Measurements from ENCODE around the gene ELAVL3.
A peak's percentile ranks its signal among the peaks of the same experiment; 100 is the strongest.
"Not testable (repeated sequence)": the region's sequence is repeated elsewhere in the genome, so short reads cannot be mapped to it uniquely, and the experiment has no call there.

Gene ELAVL3

GRCh38 chr19:11486661-11487503 is 6.0 kb upstream of the ELAVL3 start:
- DNase-seq: no peak

- DNase-seq: no peak
Observed at GRCh38 chr19:11485245-11485837, 4.5 kb upstream of the ELAVL3 start.

- DNase-seq: no peak
Observed at GRCh38 chr19:11483366-11484111, 2.7 kb upstream of the ELAVL3 start.

DNA sequence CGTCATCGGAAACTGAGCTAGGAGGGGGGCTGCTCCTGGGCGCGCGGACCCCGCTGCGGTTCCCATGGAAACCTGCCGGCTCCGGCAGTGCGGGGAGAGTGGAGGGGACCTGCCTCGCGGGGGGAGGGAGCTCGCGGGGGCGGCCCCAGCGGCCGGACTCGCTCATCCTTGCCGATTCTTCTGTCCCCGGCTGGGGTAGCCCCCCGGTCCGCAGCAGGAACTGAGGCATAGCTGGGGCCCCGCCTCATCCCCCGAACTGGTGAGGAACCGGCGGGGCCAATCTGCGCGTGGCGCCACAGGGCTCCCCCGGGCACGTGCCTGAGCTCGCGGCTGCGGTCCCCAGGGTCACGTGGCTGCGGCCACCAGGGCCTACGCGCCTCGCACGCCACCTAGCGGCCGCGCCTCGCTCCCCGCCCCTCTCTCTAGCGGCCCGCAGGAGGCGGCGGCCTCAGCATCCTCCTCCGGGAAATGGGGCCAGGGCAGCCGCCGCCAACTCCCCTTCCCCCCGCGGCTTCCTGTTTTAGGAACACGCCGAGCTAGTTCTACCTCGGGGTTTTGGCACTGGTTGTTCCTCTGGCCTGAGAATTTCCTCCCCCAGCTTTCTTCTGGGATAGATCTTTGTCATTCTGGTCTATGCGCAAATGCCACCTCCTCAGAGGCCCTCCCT is 1.7 kb upstream of the ELAVL3 start:
- DNase-seq: peak; percentile 94

DNA sequence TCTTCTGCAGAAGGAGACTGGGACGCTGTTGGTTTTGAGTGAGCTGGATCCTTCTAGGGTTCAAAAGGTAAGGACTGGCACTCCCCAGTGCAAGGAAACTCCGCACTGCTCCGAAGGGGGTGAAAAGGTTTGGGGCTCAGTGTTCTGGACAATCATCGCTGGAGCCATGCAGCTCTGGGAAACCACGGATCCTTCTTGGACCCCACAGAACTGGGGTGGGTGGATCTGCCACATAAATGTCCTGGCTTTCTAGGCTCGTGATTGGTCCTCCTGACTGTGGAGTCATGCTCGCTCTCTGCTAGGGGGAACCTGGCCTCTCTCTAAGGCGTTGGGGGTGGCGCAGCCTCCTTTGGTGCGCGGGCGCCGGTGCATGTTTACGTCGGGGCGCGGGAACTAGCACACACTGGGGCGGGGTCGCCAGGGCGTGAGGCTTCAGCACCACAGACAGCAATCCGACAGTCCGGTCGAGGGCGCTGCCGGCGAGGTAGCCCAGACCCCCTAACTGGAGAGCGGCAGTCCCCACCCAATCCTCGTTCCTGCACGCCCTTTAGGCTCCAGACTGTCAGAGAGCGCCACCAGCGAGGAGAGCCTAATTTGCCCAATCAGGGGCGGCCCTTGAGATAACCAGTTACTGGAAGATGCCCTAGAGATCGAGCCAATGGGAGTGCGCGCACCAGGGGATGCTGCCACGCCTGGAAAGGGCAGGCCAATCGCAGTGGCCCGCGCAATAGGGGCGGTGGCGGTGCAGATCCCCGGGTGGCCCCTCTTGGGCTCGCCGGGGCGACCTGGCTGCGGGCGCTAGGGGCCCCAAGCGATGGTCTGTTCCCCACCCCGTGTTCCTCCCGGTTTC is 913 bp upstream of the ELAVL3 start:
- peak; percentile 90 for DNase-seq

GRCh38 chr19:11479898-11480714 is 740 bp downstream of the ELAVL3 start:
- no peak for DNase-seq

- DNase-seq: peak; percentile 72
Observed at GRCh38 chr19:11479090-11479897, 1.6 kb downstream of the ELAVL3 start.

- no peak for DNase-seq
Observed at GRCh38 chr19:11478167-11479089, 2.4 kb downstream of the ELAVL3 start.

- DNase-seq: no peak
Observed at GRCh38 chr19:11475861-11476260, 5.0 kb downstream of the ELAVL3 start.

- DNase-seq: not testable (repeated sequence)
Observed at GRCh38 chr19:11475343-11475742, 5.5 kb downstream of the ELAVL3 start.

DNA sequence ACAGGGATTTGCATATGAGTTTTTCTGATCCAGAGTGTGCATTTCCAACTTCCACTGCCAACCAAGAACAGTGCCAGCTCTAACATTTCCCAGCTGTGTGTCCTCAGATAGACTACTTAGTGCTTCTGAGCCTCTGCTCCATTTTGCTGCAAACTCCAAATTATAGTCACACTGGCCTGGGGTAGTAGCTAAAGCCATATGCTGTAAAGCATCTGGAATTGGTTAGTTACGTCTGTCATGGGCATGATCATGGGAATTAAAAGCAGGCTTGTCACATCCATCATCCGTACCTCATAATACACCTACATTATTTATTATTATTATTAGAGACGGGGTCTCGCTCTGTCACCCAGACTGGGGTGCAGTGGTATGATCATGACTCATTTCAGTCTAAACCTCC is 7.1 kb downstream of the ELAVL3 start:
- no peak for DNase-seq

GRCh38 chr19:11468266-11468845 is 12.5 kb downstream of the ELAVL3 start:
- DNase-seq: not testable (repeated sequence)

DNA sequence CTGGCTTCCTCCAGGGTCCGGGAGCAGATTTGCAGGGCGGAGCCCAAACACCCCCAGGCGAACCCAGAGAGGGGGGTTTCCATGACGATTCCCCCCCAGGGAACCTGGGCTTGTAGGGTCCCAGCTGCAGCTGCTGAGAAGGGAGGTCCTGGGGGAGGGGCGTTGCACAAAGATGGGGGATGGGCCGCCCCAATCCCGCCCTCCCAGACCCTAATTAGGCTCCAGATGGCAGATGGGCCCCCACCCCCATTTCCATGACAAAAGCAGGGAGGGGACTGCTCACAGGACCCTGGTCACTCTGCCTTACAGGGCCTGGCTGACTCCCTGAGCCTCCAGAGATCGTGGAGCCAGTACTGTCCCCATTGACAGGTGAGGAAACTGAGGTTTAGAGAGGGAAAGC is 15.2 kb downstream of the ELAVL3 start:
- no peak for DNase-seq

GRCh38 chr19:11464333-11465265 is 16.2 kb downstream of the ELAVL3 start:
- DNase-seq: no peak

GRCh38 chr19:11463391-11463790 is 17.5 kb downstream of the ELAVL3 start:
- DNase-seq: no peak

DNA sequence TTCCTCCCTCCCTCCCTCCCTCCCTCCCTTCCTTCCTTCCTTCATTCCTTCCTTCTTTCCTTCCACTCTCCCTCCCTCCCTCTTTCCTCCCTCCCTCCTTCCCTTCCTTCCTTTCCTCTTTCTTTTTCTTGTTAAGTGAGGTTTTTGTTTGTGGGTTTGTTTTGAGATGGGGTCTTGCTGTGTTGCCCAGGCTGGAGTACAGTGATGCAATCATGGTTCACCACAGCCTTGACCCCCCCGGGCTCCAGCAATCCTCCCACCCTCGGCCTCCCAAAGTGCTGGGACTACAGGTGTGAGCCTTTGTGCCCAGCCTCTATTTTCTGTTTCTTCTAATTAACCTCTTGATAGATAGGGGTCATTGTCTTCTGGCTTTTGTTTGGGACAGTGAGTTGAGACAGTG is 19.4 kb downstream of the ELAVL3 start:
- DNase-seq: no peak

DNA sequence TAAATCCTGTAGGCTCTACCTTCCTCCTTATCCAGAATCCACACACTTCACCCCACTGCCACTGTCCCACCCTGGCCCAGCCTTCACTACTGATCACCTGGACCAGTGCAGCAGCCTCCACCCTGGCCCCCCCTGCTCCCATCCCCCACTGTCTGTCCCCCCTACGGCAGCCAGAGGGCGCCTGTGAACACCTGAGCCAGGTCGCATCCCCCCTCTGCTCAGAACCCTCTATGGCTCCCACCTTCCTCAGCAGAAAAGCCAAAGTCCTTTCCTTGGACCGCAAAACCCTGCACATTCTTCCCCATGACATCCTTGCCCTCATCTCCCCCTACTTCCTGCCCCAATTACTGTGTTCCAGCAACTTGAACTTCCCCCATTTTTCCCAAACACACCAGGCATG is 20.6 kb downstream of the ELAVL3 start:
- peak; percentile 34 for DNase-seq

- DNase-seq: not testable (repeated sequence)
Observed at GRCh38 chr19:11458912-11459311, 21.9 kb downstream of the ELAVL3 start.
